Measurements from ENCODE around the gene C6. TPM values are rescaled to one million over a fixed set of nuclear protein-coding genes. Genes with fewer than 3 reads are reported as not detected.

C6 gene
- total RNA-seq, 2 experiments from 2014 or later, result not detected

GRCh38 chr5:41093803-41094202 is 119.5 kb downstream of the C6 start:
- ATAC-seq (ENCODE audit: low read depth) (no peak), DNase-seq (no peak)
- H3K27me3 Mint-ChIP-seq, result no peaks in the 10 kb centered on the region
- no peaks in the 10 kb centered on the region for H3K36me3 Mint-ChIP-seq
- POLR2A ChIA-PET, result no interaction called here
- H3K4me3 Mint-ChIP-seq, result no peak overlapping the region
- H3K4me1 Mint-ChIP-seq, result no peaks in the 10 kb centered on the region
- no peaks in the 10 kb centered on the region for H3K9me3 Mint-ChIP-seq
- H3K27ac Mint-ChIP-seq, result no peak overlapping the region

Other genes with a start within 250 kb of the C6 start
- not detected for gene MROH2B, start 142.2 kb downstream of the C6 start, total RNA-seq